ENCODE measurements around the gene TSSK2. TPM values are rescaled to one million over a fixed set of nuclear protein-coding genes. Genes with fewer than 3 reads are reported as not detected.

The TSSK2 gene
- total and polyA plus RNA-seq, 2 of the 8 experiments (the other 6 are each of a cell fraction or from before 2014, with no cell fraction given), result not detected

DNA sequence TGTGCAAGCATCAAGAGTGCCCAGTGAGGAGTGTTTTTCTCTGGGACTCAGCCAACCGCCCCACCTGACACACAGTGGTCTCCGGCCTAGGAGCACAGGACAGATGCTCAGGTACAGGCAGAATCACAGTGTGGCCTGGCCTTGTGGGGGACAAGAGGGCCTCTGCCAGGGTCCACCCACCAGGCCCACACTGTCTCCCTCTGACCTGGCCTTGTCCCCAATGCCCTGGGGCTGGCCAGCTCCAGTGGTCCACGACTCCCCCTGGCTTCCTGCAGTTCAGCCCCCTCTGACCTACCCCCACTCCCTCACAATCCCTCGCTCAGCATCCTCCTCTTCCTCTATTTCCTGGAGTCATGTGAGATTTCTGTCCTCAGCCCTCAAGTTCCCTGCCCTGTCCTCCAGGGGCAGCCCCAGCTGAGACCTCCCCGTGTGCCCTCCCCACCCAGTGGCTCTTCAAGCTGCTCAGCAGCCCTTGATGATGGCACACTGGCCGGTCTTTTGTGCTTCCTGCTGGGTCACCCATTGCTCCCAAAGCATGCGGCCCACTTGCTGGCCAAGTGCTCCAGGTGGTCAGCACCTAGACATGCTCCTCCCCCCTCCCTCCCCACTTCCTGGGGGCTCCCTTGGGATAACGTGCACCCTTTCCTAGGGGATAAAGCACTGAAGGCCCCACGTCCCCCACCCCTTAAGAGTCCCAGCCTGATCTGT lies 1.7 kb downstream of the TSSK2 start:
- no peak overlapping the region for H2BK20ac ChIP-seq (ENCODE audit: low read length)
- H3K4me3 ChIP-seq (ENCODE audit: extremely low read depth in 1 of 4, insufficient read depth in 2 of 4, low read depth in 3 of 4, low read length in 4 of 4), result no peak overlapping the region
- no peak overlapping the region for H4K5ac ChIP-seq (ENCODE audit: insufficient read length, low read depth, low read length)
- no peaks in the 10 kb centered on the region for H3K79me1 ChIP-seq (ENCODE audit: low read depth, low read length)
- 89% methylated on average over 8 of the region's 9 CpGs; no CpG with 5 or more reads in 1 of the 2 experiments for WGBS, 2 experiments (ENCODE audit: extremely low coverage in 1 of 2, insufficient coverage in 1 of 2, insufficient read length in 1 of 2, insufficient replicate concordance in 2 of 2, low coverage in 1 of 2, low lambda C conversion rate in 2 of 2, missing lambda C conversion rate in 1 of 2)
- H3K27me3 ChIP-seq (replicated peaks in 1 of 4; ENCODE audit: control insufficient read depth in 3 of 4, extremely low read depth in 1 of 4, insufficient read depth in 3 of 4, low read length in 3 of 4), result 0 out of 7 replicates have a peak, but pooled peaks cover 0 to 2% (median under 1%) of the 10 kb centered on the region in 4 experiments
- H2BK5ac ChIP-seq (ENCODE audit: low read depth, low read length), result no peak overlapping the region
- no peak overlapping the region for H3K14ac ChIP-seq (ENCODE audit: insufficient read length)
- no peak overlapping the region for H3K27ac ChIP-seq (ENCODE audit: low read depth, low read length)
- no peaks in the 10 kb centered on the region for H3K4me1 ChIP-seq (replicated peaks in 1 of 4; ENCODE audit: control insufficient read depth in 3 of 4, insufficient read depth in 4 of 4, low read length in 3 of 4)
- no peak overlapping the region for H3K4me2 ChIP-seq (ENCODE audit: insufficient read depth in 1 of 2, low read depth in 2 of 2, low read length in 2 of 2)
- H2AK5ac ChIP-seq (ENCODE audit: low read depth, low read length), result no peak overlapping the region
- H3K79me2 ChIP-seq (ENCODE audit: control insufficient read depth in 1 of 2, insufficient read depth in 2 of 2, low read length in 2 of 2), result no peaks in the 10 kb centered on the region
- no peak overlapping the region for H3K18ac ChIP-seq (ENCODE audit: extremely low read depth, low read length)
- H4K91ac ChIP-seq (replicated peaks; ENCODE audit: insufficient read length, low read length), result no peak overlapping the region
- no peaks in the 10 kb centered on the region for H3K23me2 ChIP-seq (ENCODE audit: low read depth, low read length)
- H3K36me3 ChIP-seq (ENCODE audit: control insufficient read depth in 2 of 4, insufficient read depth in 4 of 4, low read length in 3 of 4), result peaks cover 2 to 19% (median 7%) of the 10 kb centered on the region in 4 experiments; a peak in 5 of 8 replicates
- H3K23ac ChIP-seq (ENCODE audit: insufficient read length), result no peak overlapping the region
- H2AFZ ChIP-seq (ENCODE audit: low read length), result no peak overlapping the region
- H2BK12ac ChIP-seq (ENCODE audit: low read depth, low read length), result no peak overlapping the region
- FAIRE-seq (no peak), DNase-seq (ENCODE audit: low read depth in 1 of 2, low spot score in 2 of 2) (no peak)
- H2BK120ac ChIP-seq (replicated peaks; ENCODE audit: low read depth, low read length), result no peak overlapping the region
- H4K20me1 ChIP-seq (replicated peaks in 1 of 2; ENCODE audit: control insufficient read depth in 1 of 2, insufficient read depth in 2 of 2, low read length in 2 of 2), result peaks cover 3 to 4% of the 10 kb centered on the region in 2 experiments
- no peak overlapping the region for H4K8ac ChIP-seq (ENCODE audit: extremely low read depth, insufficient read depth, low read length)
- H3K9me3 ChIP-seq (ENCODE audit: insufficient read depth in 2 of 2, low read depth in 1 of 2, low read length in 1 of 2), result no peaks in the 10 kb centered on the region
- ChIA-PET POLR2A (ENCODE audit: partially characterized antibody) (interaction anchor here (1.2 to 5.3 kb wide), 4 partner anchors 10 to 70 kb away, joined by 3 to 24 read pairs (median 10); partner anchors contain the start of genes DGCR2 and ESS2), CTCF (ENCODE audit: partially characterized antibody) (interaction anchor here (1.1 to 2.1 kb wide), 7 partner anchors 10 to 134 kb away, joined by 3 to 7 read pairs (median 4); partner anchors contain the start of genes DGCR2 and ESS2)
- no peak overlapping the region for H3K56ac ChIP-seq (replicated peaks; ENCODE audit: insufficient read length, low read depth, low read length)
- H2BK15ac ChIP-seq (ENCODE audit: low read length), result no peak overlapping the region
- H3K9ac ChIP-seq (replicated peaks in 1 of 4; ENCODE audit: extremely low read depth in 1 of 4, low read depth in 3 of 4, low read length in 3 of 4), result no peak overlapping the region
- H3K4ac ChIP-seq (replicated peaks; ENCODE audit: insufficient read length, low read depth, low read length), result no peak overlapping the region
- TF ChIP-seq POLR2A (IDR thresholded peaks at IDR 0.05; ENCODE audit: control extremely low read depth in 1 of 2, low read depth in 2 of 2, low read length in 2 of 2) (no peak), SRF (IDR thresholded peaks at IDR 0.05; ENCODE audit: low read depth, low read length) (no peak), SP1 (IDR thresholded peaks at IDR 0.05; ENCODE audit: low read depth, low read length) (no peak), NRF1 (IDR thresholded peaks at IDR 0.05; ENCODE audit: low read depth, low read length) (no peak), GABPA (IDR thresholded peaks at IDR 0.05; ENCODE audit: borderline replicate concordance, insufficient read depth, low read length) (no peak), SP4 (IDR thresholded peaks at IDR 0.05; ENCODE audit: low read length) (no peak), PHF8 (conservative IDR thresholded peaks at IDR 0.05; ENCODE audit: low read depth, low read length) (no peak), EP300 (IDR thresholded peaks at IDR 0.05; ENCODE audit: borderline replicate concordance in 1 of 2, low read depth in 2 of 2, low read length in 2 of 2) (no peak), POU5F1 (IDR thresholded peaks at IDR 0.05; ENCODE audit: low read depth, low read length) (no peak), TBP (IDR thresholded peaks at IDR 0.05; ENCODE audit: low read depth, low read length) (no peak), MAFK (IDR thresholded peaks at IDR 0.05; ENCODE audit: low read depth, low read length) (no peak), BACH1 (IDR thresholded peaks at IDR 0.05; ENCODE audit: low read length) (no peak), TEAD4 (IDR thresholded peaks at IDR 0.05; ENCODE audit: low read depth, low read length) (no peak)
- TF ChIP-seq, protein P1, sequence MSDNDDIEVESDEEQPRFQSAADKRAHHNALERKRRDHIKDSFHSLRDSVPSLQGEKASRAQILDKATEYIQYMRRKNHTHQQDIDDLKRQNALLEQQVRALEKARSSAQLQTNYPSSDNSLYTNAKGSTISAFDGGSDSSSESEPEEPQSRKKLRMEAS (IDR thresholded peaks at IDR 0.05), result no peak

Measured in H1 (cell line).